Measurements from ENCODE around the gene OR5K3. TPM values are rescaled to one million over a fixed set of nuclear protein-coding genes. Genes with fewer than 3 reads are reported as not detected.

The OR5K3 gene
- total RNA-seq, 1 donor from 2014 or later = not detected

DNA sequence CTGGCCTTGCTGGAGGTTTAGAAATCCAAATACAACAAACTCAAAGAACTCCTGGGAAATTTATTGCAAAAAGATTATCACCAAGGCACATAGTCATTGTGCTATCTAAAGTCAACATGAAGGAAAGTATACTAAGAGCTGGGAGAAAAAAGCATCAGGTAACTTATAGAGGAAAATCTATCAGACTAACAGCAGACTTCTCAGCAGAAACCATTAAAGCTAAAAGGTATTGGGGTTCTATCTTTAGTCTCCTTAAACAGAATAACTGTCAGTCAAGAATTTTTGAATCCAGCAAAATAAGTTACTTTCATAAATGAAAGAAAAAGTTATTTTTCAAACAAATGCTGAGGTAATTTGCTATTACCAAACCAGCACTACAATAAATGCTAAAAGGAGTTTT lies 8.0 kb downstream of the OR5K3 start:
- intact Hi-C loops (cut with micrococcal nuclease) = no loop called here
- Histone ChIP-seq H3K27me3 (ENCODE audit: low read depth) (no peaks in the 10 kb centered on the region), H3K4me1 (no peaks in the 10 kb centered on the region), H3K27ac (replicated peaks) (no peak overlapping the region), H3K4me3 (no peak overlapping the region), H3K36me3 (no peaks in the 10 kb centered on the region), H3K9me3 (replicated peaks) (peaks cover 49% of the 10 kb centered on the region)
- DNase-seq = no peak
- TF ChIP-seq, protein P1, sequence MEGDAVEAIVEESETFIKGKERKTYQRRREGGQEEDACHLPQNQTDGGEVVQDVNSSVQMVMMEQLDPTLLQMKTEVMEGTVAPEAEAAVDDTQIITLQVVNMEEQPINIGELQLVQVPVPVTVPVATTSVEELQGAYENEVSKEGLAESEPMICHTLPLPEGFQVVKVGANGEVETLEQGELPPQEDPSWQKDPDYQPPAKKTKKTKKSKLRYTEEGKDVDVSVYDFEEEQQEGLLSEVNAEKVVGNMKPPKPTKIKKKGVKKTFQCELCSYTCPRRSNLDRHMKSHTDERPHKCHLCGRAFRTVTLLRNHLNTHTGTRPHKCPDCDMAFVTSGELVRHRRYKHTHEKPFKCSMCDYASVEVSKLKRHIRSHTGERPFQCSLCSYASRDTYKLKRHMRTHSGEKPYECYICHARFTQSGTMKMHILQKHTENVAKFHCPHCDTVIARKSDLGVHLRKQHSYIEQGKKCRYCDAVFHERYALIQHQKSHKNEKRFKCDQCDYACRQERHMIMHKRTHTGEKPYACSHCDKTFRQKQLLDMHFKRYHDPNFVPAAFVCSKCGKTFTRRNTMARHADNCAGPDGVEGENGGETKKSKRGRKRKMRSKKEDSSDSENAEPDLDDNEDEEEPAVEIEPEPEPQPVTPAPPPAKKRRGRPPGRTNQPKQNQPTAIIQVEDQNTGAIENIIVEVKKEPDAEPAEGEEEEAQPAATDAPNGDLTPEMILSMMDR (IDR thresholded peaks at IDR 0.05; ENCODE audit: borderline replicate concordance) = no peak

DNA sequence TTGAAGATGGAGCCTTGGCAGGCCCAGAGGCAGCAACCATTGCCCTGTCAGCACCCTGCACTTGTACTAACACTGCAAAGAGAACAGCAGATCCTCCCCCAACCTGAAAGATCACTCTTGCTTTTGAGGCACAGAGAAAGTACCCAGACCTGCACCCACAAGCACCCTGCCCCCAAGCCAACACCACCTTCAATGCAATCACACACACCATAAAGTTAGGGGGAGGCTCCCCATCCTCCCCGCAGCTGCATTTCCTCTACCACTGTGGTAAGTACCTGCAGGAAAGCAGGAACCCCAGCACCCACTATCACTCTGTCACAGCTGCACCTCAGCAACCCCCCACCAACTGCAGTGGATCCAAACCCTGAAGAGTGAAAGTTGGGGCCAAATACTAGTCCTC lies 12.0 kb downstream of the OR5K3 start:
- DNase-seq = no peak
- Histone ChIP-seq H3K27me3 (ENCODE audit: low read depth) (no peaks in the 10 kb centered on the region), H3K9me3 (replicated peaks) (peaks cover 89% of the 10 kb centered on the region), H3K4me3 (no peak overlapping the region), H3K4me1 (no peaks in the 10 kb centered on the region), H3K36me3 (no peaks in the 10 kb centered on the region), H3K27ac (replicated peaks) (no peak overlapping the region)
- intact Hi-C loops (cut with micrococcal nuclease) = no loop called here
- TF ChIP-seq, protein P1 (IDR thresholded peaks at IDR 0.05; ENCODE audit: borderline replicate concordance) = no peak

DNA sequence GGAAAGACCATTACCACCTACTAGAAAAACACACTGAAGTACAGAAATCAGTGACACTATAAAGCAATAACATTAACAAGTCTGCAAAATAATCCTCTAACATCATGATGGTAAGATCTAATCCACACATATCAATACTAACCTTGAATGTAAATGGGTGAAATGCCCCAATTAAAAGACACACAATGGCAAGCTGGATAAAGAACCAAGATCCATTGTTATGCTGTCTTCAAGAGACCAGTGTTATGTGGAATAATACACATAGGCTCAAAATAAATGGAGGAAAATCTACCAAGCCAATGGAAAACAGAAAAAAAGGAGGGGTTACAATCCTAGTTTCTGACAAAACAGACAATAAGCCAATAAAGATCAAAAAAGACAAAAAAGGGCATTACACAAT lies 13.5 kb downstream of the OR5K3 start:
- H3K27ac ChIP-seq (replicated peaks) = no peak overlapping the region
- peaks cover 83% of the 10 kb centered on the region for H3K9me3 ChIP-seq (replicated peaks)
- no peaks in the 10 kb centered on the region for H3K36me3 ChIP-seq
- TF ChIP-seq, protein P1 (IDR thresholded peaks at IDR 0.05; ENCODE audit: borderline replicate concordance) = no peak
- DNase-seq = no peak
- H3K4me3 ChIP-seq = no peak overlapping the region
- no peaks in the 10 kb centered on the region for H3K27me3 ChIP-seq (ENCODE audit: low read depth)
- intact Hi-C loops (cut with micrococcal nuclease) = no loop called here
- no peaks in the 10 kb centered on the region for H3K4me1 ChIP-seq

DNA sequence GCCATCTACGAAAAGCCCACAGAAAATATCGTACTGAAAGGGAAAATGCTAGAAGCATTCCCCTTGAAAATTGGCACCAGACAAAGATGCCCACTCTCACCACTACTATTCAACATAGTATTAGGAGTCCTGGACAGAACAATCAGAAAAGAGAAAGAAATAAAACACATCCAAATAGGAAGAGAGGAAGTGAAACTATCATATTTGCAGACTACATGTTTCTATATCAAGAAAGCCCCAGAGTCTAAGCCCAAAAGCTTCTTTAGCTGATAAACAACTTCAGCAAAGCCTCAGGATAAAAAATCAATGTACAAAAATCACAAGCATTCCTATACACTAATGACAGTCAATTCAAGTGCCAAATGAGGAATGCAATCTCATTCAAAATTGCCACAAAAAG lies 15.6 kb downstream of the OR5K3 start:
- no peak for DNase-seq
- H3K4me3 ChIP-seq = no peak overlapping the region
- no peaks in the 10 kb centered on the region for H3K36me3 ChIP-seq
- H3K27ac ChIP-seq (replicated peaks) = no peak overlapping the region
- intact Hi-C loops (cut with micrococcal nuclease) = no loop called here
- H3K9me3 ChIP-seq (replicated peaks) = peaks cover 73% of the 10 kb centered on the region
- H3K4me1 ChIP-seq = no peaks in the 10 kb centered on the region
- TF ChIP-seq, protein P1 (IDR thresholded peaks at IDR 0.05; ENCODE audit: borderline replicate concordance) = no peak
- no peaks in the 10 kb centered on the region for H3K27me3 ChIP-seq (ENCODE audit: low read depth)

DNA sequence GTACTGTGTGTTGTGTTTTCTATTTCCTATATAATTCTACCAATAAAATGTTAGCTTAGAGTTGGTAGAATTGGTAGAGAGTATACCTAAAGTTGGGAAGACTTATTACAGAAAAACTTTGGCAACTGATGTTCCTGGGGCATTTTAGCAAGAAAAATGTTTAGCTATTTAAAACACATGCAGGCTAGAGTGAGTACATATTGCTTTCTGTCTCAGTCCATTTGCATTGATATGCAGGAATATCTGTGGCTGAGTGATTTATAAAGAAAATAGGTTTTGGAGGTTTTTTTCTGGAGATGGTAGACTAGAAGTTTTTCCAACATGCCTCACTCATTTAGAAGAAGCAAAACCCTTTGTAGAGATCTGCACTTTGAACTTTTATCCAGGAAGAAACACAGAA lies 42.1 kb downstream of the OR5K3 start:
- Histone ChIP-seq H3K36me3 (no peaks in the 10 kb centered on the region), H3K27me3 (ENCODE audit: low read depth) (no peaks in the 10 kb centered on the region), H3K4me1 (no peaks in the 10 kb centered on the region), H3K27ac (replicated peaks) (no peak overlapping the region), H3K4me3 (no peak overlapping the region), H3K9me3 (replicated peaks) (peaks cover 50% of the 10 kb centered on the region)
- no peak for DNase-seq
- intact Hi-C loops (cut with micrococcal nuclease) = no loop called here
- TF ChIP-seq, protein P1 (IDR thresholded peaks at IDR 0.05; ENCODE audit: borderline replicate concordance) = no peak

DNA sequence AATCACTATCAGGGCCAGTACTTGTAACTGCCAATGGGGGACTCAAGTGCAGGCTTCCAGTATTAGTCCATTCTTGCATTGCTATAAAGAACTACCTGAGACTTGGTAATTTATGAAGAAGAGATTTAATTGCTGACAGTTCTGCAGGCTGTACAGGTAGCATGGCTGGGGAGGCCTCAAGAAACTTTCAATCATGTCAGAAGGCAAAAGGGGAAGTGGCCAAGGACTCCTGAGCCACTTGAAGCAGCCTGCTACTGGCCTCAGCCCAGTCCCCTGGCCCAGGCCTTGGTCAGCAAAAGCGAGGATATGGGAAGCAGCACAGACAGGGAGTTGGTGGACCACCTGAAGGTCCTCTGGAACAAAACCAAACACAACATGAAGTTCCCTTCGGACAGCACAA lies 43.3 kb downstream of the OR5K3 start:
- Histone ChIP-seq H3K36me3 (no peaks in the 10 kb centered on the region), H3K27me3 (ENCODE audit: low read depth) (no peaks in the 10 kb centered on the region), H3K4me3 (no peak overlapping the region), H3K9me3 (replicated peaks) (peaks cover 38% of the 10 kb centered on the region), H3K27ac (replicated peaks) (no peak overlapping the region), H3K4me1 (no peaks in the 10 kb centered on the region)
- TF ChIP-seq, protein P1 (IDR thresholded peaks at IDR 0.05; ENCODE audit: borderline replicate concordance) = no peak
- intact Hi-C loops (cut with micrococcal nuclease) = no loop called here
- DNase-seq = no peak

All from left ventricle myocardium inferior (tissue), 1 donor.